Activated T-cell treated with anti-CD3 and anti-CD28 coated beads, Interleukin-2, amount 50 U/mL, for 1 hour (primary cell): Measurements from ENCODE around the gene MS4A12.
"Not testable (repeated sequence)": the region's sequence is repeated elsewhere in the genome, so short reads cannot be mapped to it uniquely, and the experiment has no call there.

Experiments
- DNase-seq: peaks from one replicate; pipeline ENCODE4 v3.0.0-alpha.2; 2020

MS4A12 gene

DNA sequence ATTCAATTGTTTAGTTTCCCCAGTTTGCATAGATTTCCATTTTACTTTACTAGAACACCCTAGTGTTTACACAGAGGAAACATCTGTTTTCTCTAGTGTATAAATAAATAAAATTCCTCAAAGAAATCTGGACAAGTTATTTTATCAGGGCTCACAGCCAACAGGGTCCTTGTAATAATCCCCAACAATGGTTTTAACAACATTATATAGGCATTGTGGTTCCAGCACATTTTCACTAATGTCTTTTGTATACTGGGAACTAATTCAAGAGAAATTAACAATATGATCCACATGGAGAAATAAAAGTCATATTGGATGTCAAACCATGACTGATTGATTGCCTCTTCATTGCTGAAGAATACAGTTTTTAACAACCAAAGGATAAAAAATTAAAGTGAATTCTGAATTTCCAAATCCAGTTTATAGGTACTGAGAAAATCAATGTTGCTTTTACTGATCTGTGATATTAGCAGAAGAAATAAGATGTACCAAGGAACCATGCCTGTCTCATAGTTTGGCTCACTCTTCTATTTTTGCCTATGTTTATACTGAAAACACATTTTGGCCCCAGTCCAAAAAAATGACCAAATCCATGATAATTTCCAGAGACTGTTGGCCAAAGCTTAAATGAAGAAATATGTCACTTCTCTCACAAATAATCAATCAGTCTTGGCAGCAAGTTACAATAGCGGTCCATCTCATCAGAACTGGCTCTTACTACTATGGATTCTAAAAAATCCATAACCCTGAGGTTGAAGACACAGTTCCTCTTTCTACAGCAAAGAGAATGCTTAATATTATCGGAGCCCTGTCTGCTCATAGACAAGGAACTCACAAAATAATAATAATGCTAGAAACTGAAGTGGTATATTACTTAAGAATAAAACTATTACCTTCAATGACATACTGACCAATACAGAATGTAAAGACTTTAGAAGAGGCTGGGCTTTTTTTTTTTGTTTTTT is 21.2 kb downstream of the MS4A12 start:
- DNase-seq, result no peak

DNA sequence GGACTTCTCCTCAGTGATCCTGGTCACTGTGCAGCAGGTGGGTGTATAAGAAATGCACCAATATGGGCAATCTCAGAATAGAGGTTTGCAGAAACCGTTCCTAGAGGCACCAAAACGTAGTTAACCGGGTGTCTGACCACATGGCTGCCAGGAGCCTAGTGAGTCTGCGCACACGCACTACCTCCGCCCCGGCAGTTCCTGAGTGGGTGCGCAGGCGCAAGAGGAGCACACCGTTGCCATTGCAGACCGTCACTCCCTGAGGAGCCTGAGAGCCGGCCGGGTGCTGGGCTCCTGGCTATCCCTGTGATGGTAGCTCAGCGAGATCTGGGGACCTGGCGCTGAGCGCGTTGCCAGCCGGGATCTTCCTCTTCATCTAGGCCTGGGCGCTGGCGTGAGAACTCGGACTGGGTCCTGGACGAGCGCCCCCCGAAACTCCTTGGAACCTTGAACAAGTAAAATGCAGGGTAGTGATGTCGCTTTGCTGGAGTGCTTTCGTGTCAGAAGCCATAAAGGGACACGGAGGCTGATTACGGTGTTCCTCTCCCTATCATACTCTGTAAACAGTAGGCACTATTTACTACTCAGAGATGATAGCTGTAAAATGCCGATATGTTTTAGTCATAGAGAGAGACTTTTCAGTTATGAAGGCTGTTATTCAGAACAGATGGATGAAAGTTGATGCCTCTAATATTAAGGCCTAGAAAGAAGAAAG is 22.7 kb downstream of the MS4A12 start, which contains the start of gene MS4A13:
TSS of gene MS4A13 (plus strand) at position 249 of the 712 bp plus-strand sequence. CDS start 2,692 bp downstream, outside the sequence.
- no peak for DNase-seq

DNA sequence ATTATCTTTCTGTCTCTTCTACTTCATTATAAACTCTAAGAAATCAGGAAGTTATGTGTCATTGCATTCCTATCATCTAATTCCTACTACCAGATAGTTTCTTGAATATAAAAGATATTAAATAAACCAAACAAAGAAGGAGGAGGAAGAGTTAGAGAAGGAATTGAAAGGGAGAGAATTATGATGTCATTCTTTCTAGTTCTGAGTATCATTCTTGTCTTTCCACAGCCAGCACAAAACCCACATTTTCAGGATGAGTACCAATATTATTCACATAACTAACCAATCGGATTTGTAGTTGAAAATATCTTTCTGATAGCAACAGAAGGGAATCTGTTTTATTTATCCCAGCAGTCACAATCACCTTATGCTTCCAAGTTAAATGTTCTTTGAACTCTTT is 35.9 kb downstream of the MS4A12 start:
- DNase-seq, result no peak

DNA sequence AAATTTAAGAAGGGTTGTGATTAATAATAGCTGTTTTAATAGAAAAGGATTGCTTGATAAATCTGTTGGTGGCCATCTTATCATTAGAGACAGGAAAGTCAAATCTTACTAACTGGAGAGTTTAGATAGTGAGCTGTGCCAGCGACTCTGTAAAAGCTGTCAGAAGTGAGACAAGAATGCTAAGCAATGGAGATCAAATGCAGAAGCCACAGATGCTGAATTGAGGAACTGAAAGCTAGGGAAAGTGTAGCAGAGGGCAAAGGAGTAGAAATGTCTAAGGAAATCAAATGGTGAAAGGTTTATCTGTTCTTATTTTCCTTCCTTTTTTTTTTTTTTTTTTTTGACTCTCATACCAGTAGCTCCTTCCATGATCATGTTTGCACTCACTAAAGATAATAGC is 36.4 kb downstream of the MS4A12 start:
- no peak for DNase-seq

DNA sequence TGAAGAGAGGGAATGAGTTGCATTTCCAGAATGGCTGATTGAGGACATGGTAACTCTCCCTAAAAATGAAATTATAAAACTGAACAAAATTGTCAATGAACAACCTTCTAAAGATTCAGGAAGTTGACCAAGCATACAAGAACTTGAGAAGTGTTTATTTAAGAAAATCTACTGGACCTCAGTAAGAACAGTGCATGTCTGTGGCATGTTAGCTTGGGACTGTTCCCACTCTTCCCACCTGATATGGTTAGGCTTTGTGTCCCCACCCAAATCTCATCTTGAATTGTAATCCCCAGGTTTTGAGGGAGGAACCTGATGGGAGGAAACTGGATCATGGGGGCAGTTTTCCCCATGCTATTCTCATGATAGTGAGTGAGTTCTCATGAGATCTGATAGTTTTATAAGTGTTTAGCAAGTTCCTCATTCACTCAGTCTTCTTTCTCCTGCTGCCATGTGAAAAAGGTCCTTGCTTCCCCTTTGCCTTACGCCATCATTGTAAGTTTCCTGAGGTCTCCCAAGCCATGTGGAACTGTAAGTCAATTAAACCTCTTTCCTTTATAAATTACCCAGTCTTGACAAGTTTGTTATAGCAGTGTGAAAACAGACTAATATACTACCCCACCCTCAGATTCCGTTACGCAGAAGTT is 38.0 kb downstream of the MS4A12 start:
- DNase-seq, result no peak

DNA sequence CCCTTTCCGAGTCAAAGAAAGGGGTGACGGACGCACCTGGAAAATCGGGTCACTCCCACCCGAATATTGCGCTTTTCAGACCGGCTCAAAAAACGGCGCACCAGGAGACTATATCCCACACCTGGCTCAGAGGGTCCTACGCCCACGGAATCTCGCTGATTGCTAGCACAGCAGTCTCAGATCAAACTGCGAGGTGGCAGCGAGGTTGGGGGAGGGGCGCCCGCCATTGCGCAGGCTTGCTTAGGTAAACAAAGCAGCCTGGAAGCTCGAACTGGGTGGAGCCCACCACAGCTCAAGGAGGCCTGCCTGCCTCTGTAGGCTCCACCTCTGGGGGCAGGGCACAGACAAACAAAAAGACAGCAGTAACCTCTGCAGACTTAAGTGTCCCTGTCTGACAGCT is 39.8 kb downstream of the MS4A12 start:
- DNase-seq, result not testable (repeated sequence)

DNA sequence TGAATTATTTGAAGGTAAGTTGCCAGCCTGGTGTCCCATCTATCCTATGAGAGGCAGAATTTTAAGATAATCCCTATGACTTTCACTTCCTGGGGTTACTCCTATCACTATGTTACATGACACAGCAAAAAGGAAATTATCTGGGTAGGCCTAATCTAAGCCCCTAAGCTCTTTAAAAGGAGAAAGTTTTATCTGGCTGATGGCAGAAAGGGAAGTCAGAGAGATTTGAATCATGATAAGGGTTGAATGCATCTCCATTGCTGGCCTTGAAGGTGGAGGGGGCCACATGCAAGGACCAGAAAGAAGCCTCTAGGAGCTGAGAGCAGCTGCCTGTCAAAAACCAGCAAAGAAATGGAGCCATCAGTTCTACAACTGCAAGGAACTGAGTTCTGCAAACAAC is 46.0 kb downstream of the MS4A12 start:
- not testable (repeated sequence) for DNase-seq

DNA sequence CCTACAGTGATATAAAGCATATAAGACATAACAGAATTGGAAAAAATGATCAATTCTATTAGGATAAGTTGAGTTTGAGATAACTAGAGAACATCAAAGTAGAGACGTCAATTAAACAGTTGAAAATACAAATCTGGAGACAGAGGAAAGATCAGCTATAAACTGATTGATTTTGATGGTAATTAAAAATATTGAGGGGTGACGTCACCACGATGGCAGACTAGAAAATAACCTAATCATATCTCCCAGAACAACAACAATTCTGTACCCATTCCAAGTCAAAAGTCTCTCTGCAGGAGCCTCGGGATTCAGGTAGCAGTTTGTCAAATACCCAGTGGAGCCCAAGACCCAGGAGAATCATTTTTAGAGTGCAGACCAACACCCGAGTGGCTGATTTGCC is 51.5 kb downstream of the MS4A12 start:
- DNase-seq, result no peak
